Middle frontal gyrus (tissue), 1 donor: ENCODE measurements around the gene USF2.

Experiments used
- DNase-seq: peaks from one replicate; pipeline ENCODE4 v3.0.0-alpha.2; 2015; ENCODE audit warnings: low spot score; ENCODE audit errors: extremely low spot score

Gene USF2

DNA sequence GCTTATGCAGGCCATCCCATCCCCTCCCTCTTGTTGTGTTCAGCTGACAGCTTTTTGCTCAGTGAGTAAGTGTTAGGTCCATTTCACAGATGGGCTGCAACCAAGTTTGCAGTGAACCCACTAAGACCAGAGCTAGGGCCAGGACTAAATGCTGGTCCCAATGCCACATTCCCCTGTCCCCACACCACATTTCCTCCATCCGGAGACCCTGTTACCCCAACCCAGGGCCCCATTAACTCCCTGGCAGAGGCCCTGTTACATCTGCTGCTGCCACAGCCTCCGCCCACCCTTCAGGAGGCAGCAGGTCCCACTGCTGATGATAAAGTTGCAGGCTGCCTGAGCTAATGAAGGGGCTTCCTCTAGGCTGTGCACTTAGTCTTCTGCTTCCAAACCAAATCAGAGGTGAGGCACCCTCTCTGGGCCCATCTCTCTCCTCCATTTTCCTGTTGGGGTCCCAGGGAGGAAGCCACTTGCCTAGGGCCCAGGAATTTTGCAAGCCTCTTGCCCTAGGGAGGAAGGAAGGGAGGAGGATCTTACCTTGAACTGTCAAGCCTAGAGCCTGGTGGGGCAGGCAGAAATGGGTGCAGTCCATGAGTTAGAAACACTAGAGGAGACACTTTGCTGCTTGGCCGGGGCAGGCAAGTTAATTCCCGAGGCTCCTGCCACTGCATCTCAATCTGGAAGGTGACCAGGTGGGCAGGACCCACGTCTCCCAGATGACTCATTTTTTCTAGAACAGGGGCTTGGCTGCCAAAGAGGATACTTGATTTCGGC, 3.4 kb upstream of the USF2 start:
- no peak for DNase-seq

DNA sequence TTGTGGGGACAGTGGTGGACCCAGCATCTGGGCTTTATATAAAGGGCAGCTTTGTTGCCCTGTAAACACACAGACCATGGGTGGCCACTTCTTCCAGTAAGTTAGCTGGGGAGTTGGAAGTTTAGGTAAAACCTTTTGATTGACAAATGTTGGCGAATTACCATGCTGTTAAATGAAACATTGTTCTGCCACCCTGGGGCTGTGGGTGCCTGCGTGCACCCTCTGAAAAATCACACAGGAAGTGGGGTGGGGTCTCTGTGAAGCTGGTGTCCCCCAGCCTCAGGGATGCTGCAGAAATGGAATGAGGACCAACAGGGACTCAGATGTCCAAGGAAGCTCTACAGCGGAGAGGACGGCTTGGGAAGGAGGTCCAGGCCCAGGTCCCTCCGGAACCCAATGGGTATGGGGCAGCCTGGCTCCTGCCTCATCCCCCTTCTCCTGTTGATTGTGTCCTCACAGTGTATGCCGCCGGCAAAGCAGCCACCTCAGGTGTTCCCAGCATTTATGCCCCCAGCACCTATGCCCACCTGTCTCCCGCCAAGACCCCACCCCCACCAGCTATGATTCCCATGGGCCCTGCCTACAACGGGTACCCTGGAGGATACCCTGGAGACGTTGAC, 2.8 kb upstream of the USF2 start:
- DNase-seq: no peak

DNA sequence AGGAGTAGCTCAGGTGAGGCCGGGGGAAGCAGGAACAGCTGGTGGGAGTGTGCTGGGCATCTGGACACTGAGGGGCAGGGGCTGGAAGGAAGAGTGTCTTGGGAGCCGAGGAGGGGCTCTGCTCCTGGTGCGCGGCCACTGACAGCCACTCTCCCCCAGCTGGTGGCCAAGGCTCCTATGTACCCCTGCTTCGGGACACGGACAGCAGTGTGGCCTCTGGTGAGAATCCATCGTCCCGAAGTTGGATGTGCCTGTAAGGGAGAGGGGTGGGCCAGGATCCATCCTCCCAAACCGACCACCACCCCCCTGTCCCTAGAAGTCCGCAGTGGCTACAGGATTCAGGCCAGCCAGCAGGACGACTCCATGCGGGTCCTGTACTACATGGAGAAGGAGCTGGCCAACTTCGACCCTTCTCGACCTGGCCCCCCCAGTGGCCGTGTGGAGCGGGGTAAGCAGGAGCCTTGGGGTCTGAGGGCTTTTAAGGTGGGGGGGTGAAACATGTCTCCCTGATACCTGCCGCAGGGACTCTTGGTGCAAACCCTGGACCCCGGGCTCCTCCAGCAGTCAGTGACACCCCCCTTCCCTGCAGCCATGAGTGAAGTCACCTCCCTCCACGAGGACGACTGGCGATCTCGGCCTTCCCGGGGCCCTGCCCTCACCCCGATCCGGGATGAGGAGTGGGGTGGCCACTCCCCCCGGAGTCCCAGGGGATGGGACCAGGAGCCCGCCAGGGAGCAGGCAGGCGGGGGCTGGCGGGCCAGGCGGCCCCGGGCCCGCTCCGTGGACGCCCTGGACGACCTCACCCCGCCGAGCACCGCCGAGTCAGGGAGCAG, 2.0 kb upstream of the USF2 start:
- DNase-seq: no peak

DNA sequence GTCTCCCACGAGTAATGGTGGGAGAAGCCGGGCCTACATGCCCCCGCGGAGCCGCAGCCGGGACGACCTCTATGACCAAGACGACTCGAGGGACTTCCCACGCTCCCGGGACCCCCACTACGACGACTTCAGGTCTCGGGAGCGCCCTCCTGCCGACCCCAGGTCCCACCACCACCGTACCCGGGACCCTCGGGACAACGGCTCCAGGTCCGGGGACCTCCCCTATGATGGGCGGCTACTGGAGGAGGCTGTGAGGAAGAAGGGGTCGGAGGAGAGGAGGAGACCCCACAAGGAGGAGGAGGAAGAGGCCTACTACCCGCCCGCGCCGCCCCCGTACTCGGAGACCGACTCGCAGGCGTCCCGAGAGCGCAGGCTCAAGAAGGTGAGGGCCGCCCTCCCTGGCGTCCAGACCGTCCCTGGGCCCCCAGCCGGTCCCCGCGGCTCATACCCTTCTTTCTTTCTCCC, 1.4 kb upstream of the USF2 start:
- no peak for DNase-seq

DNA sequence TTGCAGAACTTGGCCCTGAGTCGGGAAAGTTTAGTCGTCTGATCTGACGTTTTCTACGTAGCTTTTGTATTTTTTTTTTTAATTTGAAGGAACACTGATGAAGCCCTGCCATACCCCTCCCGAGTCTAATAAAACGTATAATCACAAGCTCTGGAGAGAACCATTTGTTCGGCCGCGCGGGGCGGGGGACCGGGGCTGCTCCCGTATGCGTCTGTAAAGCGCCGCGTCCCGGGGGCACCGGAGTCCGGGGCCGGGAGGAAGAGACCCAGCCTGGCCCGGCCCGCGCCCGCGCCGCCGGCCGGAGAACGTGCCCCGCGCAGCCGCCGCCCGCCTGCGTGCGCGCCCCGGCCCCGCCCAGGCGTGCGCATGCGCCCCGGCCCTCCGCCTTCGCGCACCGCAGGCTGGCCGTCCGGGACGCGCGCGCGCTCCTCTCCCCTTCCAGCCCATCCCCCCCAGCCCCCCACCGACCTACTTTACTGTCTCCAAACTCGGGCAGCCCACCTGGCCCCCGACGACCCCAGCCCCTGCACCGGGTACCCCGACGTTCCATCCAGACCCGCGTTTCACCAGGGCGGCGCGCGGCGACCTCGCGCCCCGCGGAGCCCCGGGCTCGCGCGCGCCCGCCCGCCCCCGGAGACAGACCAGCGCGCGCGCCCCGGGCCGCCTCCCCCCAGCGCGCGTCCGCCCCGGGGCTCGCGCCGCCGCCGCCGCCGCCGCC, 785 bp upstream of the USF2 start:
- DNase-seq: no peak

DNA sequence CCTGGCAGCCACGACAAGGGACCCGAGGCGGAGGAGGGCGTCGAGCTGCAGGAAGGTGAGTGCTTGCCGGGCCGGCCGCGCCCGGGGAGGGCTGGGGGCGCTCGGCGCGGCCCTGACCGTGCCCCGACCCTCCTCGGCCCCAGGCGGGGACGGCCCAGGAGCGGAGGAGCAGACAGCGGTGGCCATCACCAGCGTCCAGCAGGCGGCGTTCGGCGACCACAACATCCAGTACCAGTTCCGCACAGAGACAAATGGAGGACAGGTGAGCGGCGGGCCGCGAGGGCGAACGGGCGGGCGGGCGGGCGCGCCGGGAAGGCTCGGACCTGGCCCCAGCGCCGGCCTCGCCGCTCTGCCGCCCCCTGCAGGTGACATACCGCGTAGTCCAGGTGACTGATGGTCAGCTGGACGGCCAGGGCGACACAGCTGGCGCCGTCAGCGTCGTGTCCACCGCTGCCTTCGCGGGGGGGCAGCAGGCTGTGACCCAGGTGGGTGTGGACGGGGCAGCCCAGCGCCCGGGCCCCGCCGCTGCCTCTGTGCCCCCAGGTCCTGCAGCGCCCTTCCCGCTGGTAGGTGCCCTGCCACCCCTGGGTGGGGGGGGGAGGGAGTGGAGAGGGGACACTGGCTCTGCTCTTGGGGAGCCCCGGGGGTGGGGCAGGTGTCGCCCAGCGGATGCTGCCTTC, 816 bp downstream of the USF2 start:
- DNase-seq: no peak

DNA sequence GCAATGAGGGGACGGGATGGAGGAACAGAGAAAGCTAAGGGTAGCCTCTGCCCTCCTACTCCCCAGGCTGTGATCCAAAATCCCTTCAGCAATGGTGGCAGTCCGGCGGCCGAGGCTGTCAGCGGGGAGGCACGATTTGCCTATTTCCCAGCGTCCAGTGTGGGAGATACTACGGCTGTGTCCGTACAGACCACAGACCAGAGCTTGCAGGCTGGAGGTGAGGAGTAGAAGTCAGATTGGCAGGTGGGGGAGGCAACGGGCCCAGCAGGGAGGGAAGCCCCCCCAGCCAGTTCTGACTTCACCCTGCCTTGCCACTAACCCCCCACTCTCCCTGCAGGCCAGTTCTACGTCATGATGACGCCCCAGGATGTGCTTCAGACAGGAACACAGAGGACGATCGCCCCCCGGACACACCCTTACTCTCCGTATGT, 1.6 kb downstream of the USF2 start:
- DNase-seq: no peak

DNA sequence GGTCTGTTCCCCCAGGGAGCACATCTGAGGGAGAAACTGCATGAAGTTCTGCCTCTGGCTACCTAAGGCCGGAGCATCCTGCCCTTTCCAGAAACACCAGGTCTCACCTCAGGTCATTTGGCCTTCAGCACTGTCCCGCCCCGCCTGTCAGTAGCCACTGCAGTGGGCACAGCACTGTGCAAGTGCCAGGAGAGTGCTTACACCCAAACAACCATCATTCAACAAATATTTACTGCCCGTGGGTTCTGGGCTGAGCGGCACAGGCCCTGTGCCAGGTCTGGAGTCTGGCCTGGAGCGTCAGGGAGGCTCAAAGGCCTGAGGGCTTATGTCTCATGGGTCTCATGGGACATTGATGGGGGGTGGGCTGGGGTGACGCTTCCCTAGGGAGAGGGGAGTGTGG, 2.8 kb downstream of the USF2 start:
- no peak for DNase-seq

DNA sequence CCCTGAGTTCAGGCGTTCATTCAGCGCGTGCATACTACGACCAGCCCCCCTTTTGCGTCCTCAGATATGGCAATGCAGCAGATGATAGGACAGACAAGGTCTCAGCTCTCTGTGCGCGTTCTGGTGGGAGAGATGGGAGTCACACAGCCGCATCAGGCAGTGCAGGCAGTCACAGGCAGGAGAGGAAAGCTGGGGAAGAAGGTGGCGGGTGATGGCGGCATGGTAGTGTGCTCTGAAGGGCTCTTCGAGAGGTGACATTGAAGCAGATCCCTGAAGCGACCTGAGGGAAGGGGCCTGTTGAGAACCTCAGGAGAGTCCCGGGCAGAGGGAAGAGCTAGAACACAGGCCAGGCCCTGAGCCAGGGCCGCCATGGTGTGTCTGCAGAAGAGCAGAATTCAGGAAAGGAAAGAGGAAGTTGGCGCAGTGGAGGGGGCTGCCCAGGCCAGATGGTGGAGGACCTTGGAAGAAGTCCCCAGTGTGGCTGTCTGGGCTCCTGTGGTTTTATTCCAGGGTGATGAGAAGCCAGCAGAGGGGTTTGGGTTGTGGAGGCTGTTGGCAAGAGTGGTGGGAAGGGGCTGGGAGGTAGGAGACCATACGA, 3.5 kb downstream of the USF2 start:
- no peak for DNase-seq

DNA sequence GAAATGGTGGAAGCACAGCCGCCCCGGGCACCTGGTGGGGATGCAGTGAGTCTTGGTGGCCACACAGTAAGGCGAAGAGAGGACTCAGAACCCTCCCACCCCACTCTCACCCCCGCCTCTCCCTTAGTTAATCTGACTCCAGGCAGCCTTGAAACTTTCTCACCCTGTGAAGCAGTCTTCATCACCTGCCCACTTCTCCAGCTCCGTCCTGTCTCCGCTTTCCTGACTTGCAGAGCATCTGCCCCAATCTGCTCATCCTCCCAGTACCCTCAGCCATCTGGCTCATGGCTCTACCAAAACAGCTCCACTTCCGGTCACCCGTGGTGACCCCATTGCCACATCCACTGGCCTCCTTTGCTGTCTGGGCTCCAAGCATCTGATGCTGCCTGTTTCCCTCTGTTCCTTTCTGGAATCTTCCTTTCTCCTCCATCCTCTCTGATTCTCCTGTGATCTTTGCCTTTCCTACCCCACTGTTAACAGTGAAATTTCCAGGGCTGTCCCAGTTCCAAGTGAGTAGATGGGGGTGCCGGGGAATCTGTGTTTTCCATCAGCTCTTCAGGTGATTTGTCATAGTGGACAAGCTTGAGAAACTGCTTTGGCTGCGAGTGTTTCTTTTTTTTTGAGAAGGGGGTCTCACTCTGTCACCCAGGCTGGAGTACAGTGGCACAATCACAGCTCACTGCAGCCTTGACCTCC, 4.3 kb downstream of the USF2 start:
- no peak for DNase-seq

DNA sequence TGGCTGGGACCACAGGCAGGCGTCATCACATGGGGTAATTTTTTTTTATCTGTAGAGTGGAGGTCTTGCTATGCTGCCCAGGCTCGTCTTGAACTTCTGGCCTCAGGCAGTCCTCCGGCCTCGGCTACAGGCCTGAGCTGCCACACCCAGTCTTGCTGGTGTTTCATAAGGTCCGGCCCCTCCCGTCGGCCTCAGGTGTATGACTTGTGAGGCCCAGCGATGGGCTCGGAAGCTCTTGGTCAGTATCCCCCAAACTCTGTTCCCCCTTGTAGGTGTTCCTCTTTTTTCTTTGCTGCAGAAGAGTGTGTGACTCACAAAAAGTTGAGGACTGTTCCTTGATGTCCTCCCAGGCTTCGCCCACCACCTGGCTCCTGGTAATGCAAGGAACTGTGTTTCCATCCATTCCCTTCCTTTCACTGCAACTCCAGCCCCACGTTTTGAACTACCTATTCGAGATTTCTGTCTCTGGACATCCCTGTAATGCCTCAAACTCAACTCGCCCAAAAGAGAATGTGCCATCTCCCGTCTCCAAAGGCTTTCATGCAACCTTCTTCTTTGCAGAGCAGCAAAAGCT, 5.0 kb downstream of the USF2 start:
- DNase-seq: no peak

DNA sequence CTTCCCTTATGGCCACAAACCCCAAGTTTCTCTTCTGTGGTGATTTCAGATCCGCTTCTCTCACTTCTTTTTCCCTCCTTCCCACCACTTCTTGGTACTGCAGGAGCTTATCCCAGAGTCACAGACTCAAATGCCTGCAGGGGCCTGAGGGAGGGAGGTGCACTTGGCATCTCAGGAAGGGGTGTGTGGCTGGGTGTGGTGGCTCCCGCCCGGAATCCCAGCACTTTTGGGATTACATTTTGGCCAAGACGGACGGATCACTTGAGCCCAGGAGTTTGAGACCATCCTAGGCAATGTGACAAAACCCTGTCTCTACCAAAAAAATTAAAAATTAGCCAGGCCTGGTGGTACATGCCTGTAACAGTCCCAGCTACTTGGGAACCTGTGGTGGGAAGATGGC, 5.6 kb downstream of the USF2 start:
- no peak for DNase-seq

DNA sequence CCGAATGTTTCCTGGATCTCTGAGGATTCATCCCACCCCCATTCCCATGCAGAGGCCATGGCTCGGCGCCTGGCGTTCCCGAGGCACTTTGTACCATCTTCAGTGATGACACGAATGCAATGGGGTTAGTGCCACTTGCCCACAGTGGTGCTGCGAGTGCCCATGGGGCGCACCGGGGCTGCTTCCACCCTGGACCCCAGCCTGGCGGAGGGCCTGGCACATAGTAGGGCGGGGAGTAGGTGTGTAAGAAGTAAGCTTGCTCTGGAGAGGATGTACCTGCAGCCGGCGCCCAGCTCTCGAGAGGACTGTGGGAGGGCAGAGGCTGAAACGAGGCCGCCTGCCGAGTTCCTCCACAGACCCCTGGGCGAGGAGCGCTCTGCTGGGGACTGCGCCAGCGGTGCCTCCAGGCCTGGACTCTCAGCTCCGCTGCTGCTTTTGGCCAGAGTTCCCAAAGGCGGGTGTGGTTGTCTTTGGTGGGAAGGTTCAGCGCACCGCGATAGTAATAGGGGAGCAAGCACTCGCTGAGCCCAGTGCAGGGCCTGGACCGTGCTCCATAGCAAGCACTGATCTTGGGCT, 8.0 kb downstream of the USF2 start:
- no peak for DNase-seq

DNA sequence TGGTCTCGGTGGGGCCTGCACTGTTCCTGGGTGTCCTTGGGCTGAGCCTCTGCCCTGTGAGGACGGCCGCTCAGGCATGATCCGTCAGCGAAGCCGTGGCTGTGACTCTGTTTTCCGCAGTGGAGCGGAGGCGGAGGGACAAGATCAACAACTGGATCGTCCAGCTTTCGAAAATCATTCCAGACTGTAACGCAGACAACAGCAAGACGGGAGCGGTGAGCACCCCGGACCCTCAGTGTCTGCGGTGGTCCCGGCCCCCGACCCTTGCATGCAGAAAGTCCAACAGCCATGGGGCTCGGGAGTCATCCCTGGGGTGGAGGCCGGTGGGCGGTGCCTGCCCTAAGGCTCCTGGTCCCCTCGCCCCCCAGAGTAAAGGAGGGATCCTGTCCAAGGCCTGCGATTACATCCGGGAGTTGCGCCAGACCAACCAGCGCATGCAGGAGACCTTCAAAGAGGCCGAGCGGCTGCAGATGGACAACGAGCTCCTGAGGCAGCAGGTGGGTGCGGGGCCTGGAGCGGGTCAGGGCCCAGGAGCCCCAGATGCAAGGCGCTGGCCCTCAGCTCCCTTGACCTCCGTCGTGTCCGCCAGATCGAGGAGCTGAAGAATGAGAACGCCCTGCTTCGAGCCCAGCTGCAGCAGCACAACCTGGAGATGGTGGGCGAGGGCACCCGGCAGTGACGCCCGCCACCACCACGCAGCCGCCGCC, 10.0 kb downstream of the USF2 start:
- DNase-seq: no peak

DNA sequence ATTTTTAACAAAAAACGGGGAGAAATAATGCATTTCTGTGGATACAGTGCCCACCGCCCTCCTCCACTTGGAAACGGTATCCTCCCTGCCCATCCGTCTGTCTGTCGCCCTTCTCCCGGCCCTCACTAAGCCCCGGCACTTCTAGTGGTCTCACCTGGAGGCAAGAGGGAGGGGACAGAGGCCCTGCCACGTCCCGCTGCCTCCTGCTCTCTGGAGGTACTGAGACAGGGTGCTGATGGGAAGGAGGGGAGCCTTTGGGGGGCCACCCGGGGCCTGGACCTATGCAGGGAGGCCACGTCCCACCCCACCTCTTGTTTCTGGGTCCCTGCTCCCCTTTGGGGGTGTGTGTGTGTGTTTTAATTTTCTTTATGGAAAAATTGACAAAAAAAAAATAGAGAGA, 10.6 kb downstream of the USF2 start:
- DNase-seq: no peak

DNA sequence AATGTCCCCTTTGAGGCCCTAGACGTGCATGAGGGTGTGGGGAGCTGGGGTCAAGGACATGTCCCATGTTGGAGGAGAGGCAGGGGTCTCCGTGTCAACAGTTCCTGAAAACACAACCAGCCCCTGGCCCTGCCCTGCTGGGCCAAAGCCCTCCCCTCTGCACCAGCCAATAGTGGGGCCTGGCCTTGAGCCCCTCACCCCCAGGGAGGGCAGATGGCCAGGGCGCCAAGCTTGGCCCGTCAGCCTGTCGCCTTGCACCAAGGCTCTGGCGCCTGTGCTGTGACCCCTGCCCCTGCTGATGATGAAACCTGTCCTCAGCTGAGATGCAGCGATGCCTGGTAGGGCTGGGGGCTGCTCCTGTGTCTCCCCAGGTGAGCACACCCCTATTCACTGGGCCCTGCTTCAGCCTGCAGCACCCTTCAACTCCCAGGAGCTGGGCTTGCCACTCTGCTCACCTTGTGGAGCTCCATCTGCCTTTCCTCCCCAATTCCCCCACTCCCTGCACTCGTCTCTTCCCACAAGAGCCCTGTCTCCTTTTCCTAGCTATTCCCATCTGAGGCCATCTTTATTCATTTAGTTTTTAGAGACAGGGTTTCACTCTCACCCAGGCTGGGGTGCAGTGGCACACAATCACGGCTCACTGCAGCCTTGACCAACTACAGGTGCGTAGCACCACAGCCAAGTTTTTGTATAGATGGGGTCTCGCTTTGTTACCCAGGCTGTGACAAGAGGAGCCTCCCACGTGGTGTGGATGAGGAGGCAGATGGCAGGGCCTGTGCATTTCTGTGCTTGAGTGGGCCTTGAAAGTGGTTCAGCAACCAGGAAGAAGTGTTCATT, 11.4 kb downstream of the USF2 start:
- no peak for DNase-seq

DNA sequence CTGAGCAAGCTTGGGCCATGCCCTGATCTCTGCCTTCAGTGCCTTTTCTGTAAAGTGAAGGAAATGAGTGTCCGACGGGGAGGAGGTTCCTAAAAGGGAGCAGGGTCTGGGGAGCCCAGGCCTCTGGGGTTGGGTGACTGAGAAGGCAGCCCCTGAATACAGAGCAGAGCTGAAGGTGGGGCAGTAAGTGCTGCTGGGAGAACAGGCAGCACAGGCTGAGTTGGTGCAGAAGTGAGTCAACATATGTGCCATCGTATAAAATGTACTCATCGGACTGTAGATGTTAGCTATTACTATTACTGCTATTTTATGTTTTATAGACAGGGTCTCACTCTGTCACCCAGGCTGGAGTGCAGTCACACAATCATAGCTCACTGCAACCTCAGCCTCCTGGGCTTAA, 12.5 kb downstream of the USF2 start:
- no peak for DNase-seq
